CD4-positive, alpha-beta memory T cell (primary cell): ENCODE results near the gene CENPP. TPM values are rescaled to one million over a fixed set of nuclear protein-coding genes. Genes with fewer than 3 reads are reported as not detected.

Experiments used
- CTCF ChIA-PET: fragments of 350-600 bp; sonication (Branson Sonifier 250); formaldehyde crosslinking; loops from one replicate; lab custom pipeline; 2021; ENCODE audit warnings: inconsistent platforms; ENCODE audit not compliant: partially characterized antibody; lab: Charles Lee
- POLR2A ChIA-PET: fragments of 350-600 bp; sonication (Branson Sonifier 250); formaldehyde crosslinking; loops from one replicate; lab custom pipeline; 2021; ENCODE audit not compliant: partially characterized antibody; lab: Charles Lee
- DNase-seq, 5 donors: peaks; one replicate each; pipeline versions ENCODE4 v3.0.0 to v3.0.0-alpha.2; 2020 to 2022; ENCODE audit warnings: mixed read lengths in 1 of 5
- H3K27ac ChIP-seq: one replicate; pipeline ENCODE4 v1.7.0; 2013; ENCODE audit warnings: low read depth, low read length
- H3K27me3 ChIP-seq: 2 replicates; pipeline ENCODE4 v1.7.0; 2013; ENCODE audit warnings: mild to moderate bottlenecking, low read length, moderate library complexity; ENCODE audit not compliant: insufficient read depth
- H3K36me3 ChIP-seq: 2 replicates; pipeline ENCODE4 v1.7.0; 2013; ENCODE audit warnings: mild to moderate bottlenecking, low read length, moderate library complexity; ENCODE audit not compliant: insufficient read depth
- H3K4me1 ChIP-seq: 2 replicates; pipeline ENCODE4 v1.7.0; 2013; ENCODE audit warnings: mild to moderate bottlenecking, low read length, moderate library complexity; ENCODE audit not compliant: insufficient read depth
- H3K4me3 ChIP-seq, 2 donors: one replicate each; pipeline ENCODE4 v1.7.0; 2013; ENCODE audit warnings: low read length in 2 of 2, mild to moderate bottlenecking in 1 of 2
- H3K9me3 ChIP-seq, 2 donors: one replicate each; pipeline ENCODE4 v1.7.0; 2013; ENCODE audit warnings: low read length in 2 of 2, control low read depth in 1 of 2; ENCODE audit not compliant: control insufficient read depth in 1 of 2
- H3K27ac Mint-ChIP-seq, 7 donors: one replicate each; pipeline ENCODE4 v1.8.0; 2020 to 2021; ENCODE audit warnings: mixed read lengths in 7 of 7, mild to moderate bottlenecking in 6 of 7, inconsistent platforms in 3 of 7, moderate library complexity in 3 of 7
- H3K27me3 Mint-ChIP-seq, 2 donors: one replicate each; pipeline ENCODE4 v1.8.0; 2020 to 2021; ENCODE audit warnings: mixed read lengths in 2 of 2
- H3K36me3 Mint-ChIP-seq, 2 donors: one replicate each; pipeline ENCODE4 v1.8.0; 2020 to 2021; ENCODE audit warnings: mixed read lengths in 2 of 2, inconsistent platforms in 1 of 2, mild to moderate bottlenecking in 1 of 2
- H3K4me1 Mint-ChIP-seq, 4 donors: one replicate each; pipeline ENCODE4 v1.8.0; 2020 to 2021; ENCODE audit warnings: mixed read lengths in 4 of 4, mild to moderate bottlenecking in 1 of 4
- H3K4me3 Mint-ChIP-seq, 8 donors: one replicate each; pipeline ENCODE4 v1.8.0; 2020 to 2021; ENCODE audit warnings: mixed read lengths in 8 of 8, mild to moderate bottlenecking in 7 of 8, moderate library complexity in 6 of 8, inconsistent platforms in 3 of 8
- H3K9me3 Mint-ChIP-seq, 8 donors: one replicate each; pipeline ENCODE4 v1.8.0; 2020 to 2021; ENCODE audit warnings: mixed read lengths in 8 of 8, mild to moderate bottlenecking in 5 of 8, inconsistent platforms in 3 of 8, moderate library complexity in 1 of 8
- intact Hi-C: fragments of 100-400 bp; cut with micrococcal nuclease; formaldehyde crosslinking; loops from one replicate; pipeline ENCODE4 v1.15.1; 2023
- polyA plus RNA-seq, 2 donors: library from polyadenylated mRNA; unstranded; fragments of 300-500 nt; fragmentation: Illumina TruSeq; gene quantifications; one replicate each; pipeline ENCODE4 v1.2.3, GENCODE V29; 2021
- total RNA-seq, 2 experiments: library from RNA; stranded (reverse); gene quantifications; one replicate each; pipeline ENCODE4 v1.2.3, GENCODE V29; 2021

Gene CENPP
- total and polyA plus RNA-seq, 4 experiments from 2014 or later, result 0.55 to 9.5 (median 3.4) TPM

DNA sequence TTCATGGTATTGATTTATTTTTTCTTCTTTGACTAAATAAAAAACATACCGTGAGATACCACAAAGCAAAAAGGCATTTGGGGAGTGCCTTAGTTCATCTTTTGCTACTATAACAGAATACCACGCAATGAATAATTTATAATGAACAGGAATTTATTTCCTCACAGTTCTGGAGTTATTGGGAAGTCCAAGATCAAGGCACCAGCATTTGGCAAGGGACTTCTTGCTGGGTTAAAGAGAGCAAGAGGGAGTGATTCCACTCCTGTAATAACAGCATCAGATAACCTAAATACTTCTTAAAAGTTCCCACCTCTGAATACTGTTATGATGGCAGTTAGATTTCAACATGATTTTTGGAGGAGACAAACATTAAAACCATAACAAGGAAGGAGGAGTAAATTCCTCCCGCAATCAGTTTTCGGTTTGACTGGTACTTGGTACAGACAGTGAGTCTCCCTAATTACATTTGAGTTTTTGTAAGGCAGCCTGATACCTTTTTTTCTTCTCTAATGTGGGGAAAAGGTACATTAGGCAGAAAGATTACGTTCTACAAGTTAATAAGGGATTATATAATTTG lies 107.3 kb downstream of the CENPP start:
- no peak overlapping the region for H3K4me3 ChIP-seq
- no peak for DNase-seq
- H3K9me3 Mint-ChIP-seq, result no peaks in the 10 kb centered on the region
- H3K9me3 ChIP-seq, result no peaks in the 10 kb centered on the region
- intact Hi-C loops, result no loop called here
- H3K4me3 Mint-ChIP-seq, result no peak overlapping the region
- H3K36me3 ChIP-seq, result no peaks in the 10 kb centered on the region
- H3K27ac Mint-ChIP-seq, result no peak overlapping the region
- H3K4me1 Mint-ChIP-seq, result peaks cover 0 to 1% (median 0%) of the 10 kb centered on the region in 4 donors
- POLR2A ChIA-PET, result no interaction called here
- no peaks in the 10 kb centered on the region for H3K27me3 ChIP-seq
- no peaks in the 10 kb centered on the region for H3K27me3 Mint-ChIP-seq
- no peaks in the 10 kb centered on the region for H3K36me3 Mint-ChIP-seq
- CTCF ChIA-PET, result no interaction called here
- no peak overlapping the region for H3K27ac ChIP-seq
- no peaks in the 10 kb centered on the region for H3K4me1 ChIP-seq

DNA sequence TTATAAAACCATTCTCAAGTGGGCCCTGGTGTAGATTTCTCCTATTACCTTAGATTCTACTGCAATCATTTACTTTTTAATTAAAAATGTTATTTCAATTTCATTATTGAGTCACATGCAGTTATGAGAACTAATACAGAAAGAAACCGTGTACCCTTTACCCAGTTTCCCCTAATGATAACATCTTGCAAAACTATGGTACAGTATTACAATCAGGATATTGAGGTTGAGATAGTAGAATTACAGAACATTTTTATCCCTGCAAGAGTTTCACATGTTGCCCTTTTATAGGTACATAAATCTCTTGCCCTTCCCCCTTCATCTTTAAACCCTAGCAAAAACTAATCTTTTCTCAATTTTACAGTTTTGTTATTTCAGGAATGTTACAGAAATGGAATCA lies 109.5 kb downstream of the CENPP start:
- Mint-ChIP-seq H3K4me1 (peaks cover 0 to 3% (median under 1%) of the 10 kb centered on the region in 4 donors), H3K9me3 (no peaks in the 10 kb centered on the region), H3K27ac (no peak overlapping the region), H3K36me3 (no peaks in the 10 kb centered on the region), H3K27me3 (no peaks in the 10 kb centered on the region), H3K4me3 (no peak overlapping the region)
- peaks cover 9% of the 10 kb centered on the region for H3K4me1 ChIP-seq
- H3K27ac ChIP-seq, result no peak overlapping the region
- intact Hi-C loops, result no loop called here
- H3K36me3 ChIP-seq, result no peaks in the 10 kb centered on the region
- no peaks in the 10 kb centered on the region for H3K27me3 ChIP-seq
- H3K4me3 ChIP-seq, result no peak overlapping the region
- H3K9me3 ChIP-seq, result no peaks in the 10 kb centered on the region
- DNase-seq, result no peak
- ChIA-PET POLR2A (no interaction called here), CTCF (no interaction called here)

DNA sequence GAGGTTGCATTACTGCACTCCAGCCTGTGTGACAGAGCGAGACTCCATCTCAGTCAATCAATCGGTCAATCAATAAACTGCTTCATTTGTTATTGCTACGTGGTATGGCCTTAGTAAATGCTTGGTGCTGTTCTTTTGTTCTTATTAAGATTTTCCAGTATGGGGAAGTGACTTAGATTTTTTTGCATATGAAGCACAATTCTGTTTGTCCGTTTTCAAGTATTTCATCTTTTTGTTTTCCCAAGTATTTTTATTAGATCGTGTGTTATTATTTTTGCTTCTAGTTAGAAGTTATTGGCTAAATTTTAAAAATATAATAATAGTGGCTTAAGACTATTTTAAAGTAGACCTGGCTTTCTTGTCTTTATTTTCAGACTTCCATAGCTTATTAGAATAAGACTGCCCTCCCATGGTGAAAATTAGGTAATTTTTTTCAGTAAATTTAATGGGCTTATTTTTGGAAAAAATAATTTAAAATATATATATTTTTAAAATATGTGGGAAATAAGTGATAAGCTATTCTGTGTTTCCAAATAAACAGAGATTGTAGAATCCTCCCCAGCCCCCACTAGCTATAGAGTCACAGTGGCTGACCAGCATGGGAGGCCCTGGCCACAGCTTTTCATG lies 113.3 kb downstream of the CENPP start:
- no peaks in the 10 kb centered on the region for H3K27me3 Mint-ChIP-seq
- H3K4me1 Mint-ChIP-seq, result peaks cover 4 to 10% (median 9%) of the 10 kb centered on the region in 4 donors
- ChIA-PET POLR2A (no interaction called here), CTCF (interaction anchor here (1.0 to 2.5 kb wide), 3 partner anchors 269 to 301 kb away, joined by 3 to 14 read pairs (median 5); no protein-coding TSS in a partner anchor)
- DNase-seq, result peak in 1 of 5 donors; percentile 4
- H3K36me3 Mint-ChIP-seq, result no peaks in the 10 kb centered on the region
- no peaks in the 10 kb centered on the region for H3K9me3 ChIP-seq
- no peaks in the 10 kb centered on the region for H3K27me3 ChIP-seq
- peaks cover 11% of the 10 kb centered on the region for H3K4me1 ChIP-seq
- no peaks in the 10 kb centered on the region for H3K9me3 Mint-ChIP-seq
- no peak overlapping the region for H3K4me3 Mint-ChIP-seq
- H3K4me3 ChIP-seq, result no peak overlapping the region
- H3K27ac ChIP-seq, result no peak overlapping the region
- H3K36me3 ChIP-seq, result no peaks in the 10 kb centered on the region
- intact Hi-C loops, result no loop called here
- no peak overlapping the region for H3K27ac Mint-ChIP-seq

DNA sequence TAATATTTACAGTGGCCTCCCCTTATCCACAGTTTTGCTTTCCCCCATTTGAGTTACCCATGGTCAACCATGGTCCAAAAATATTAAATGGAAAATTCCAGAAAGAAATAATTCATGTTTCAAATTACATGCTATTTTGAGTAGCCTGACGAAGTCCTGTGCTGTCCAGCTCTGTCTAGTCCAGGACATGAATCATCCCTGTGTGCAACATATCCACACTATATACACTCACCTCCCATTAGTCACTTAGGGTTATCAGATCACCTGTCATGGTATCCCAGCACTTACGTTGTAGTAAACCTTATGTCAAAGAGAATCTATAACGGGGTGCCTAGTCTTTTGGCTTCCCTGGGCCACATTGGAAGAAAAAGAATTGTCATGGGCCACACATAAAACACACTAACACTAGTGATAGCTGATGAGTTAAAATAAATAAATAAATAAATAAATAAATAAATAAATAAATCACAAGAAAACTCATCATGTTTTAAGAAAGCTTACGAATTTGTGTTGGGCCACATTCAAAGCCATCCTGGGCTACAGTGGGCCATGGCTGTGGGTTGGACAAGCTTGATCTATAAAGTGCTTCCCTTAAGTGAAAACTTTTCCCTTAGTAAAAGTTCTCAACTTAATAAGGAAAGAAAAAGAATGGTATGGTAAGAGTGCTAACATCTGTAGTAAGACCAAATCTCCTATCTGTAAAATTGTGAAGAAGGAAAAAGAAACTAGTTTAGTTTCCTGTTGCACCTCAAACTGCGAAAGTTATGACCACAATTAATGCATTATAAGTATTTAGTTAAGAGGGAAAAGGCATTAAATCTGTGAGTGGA lies 114.4 kb downstream of the CENPP start:
- CTCF ChIA-PET, result interaction anchor here (1.1 kb wide), 1 partner anchor 300 kb away, joined by 3 read pairs; no protein-coding TSS in a partner anchor
- POLR2A ChIA-PET, result interaction anchor here (0.9 to 1.0 kb wide), 2 partner anchors 19 to 96 kb away, joined by 3 read pairs; no protein-coding TSS in a partner anchor

DNA sequence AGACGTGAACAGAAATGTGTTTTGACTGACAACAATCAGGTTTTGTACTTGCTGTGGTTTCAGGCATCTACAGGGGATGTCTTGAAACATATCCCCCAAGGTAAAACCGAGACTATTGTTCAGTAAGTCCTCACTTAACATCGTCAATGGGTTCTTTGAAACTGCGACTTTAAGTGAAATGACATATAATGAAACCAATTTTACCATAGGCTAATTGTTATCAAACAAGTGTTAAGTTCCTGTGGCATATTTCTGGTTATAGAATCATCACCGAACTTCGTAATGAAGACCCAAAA lies 114.9 kb downstream of the CENPP start:
- peak overlapping the region; percentile 11 for H3K27ac ChIP-seq
- CTCF ChIA-PET, result interaction anchor here (1.1 kb wide), 1 partner anchor 300 kb away, joined by 3 read pairs; no protein-coding TSS in a partner anchor
- POLR2A ChIA-PET, result interaction anchor here (0.9 to 1.0 kb wide), 2 partner anchors 20 to 97 kb away, joined by 3 read pairs; no protein-coding TSS in a partner anchor
- peaks cover 11% of the 10 kb centered on the region for H3K4me1 ChIP-seq
- no peaks in the 10 kb centered on the region for H3K36me3 ChIP-seq
- Mint-ChIP-seq H3K9me3 (no peaks in the 10 kb centered on the region), H3K27me3 (no peaks in the 10 kb centered on the region), H3K36me3 (no peaks in the 10 kb centered on the region), H3K4me1 (peaks cover 4 to 10% (median 8%) of the 10 kb centered on the region in 4 donors), H3K4me3 (peak overlapping the region; percentile 18 to 72 (median 48)), H3K27ac (peak overlapping the region in 6 of 7 donors; percentile 32 to 86 (median 68))
- DNase-seq, result peak in 4 of 5 donors; percentile 6 to 32 (median 17)
- no peaks in the 10 kb centered on the region for H3K9me3 ChIP-seq
- intact Hi-C loops, result loop anchor here (2.0 to 10.0 kb wide), 2 partner anchors 96 to 300 kb away; no protein-coding TSS in a partner anchor
- no peaks in the 10 kb centered on the region for H3K27me3 ChIP-seq
- H3K4me3 ChIP-seq, result peak overlapping the region in 1 of 2 donors; percentile 0

More for the DNA sequence above, 114.4 kb downstream of the CENPP start:
- Histone ChIP-seq H3K9me3 (no peaks in the 10 kb centered on the region), H3K4me1 (peaks cover 11% of the 10 kb centered on the region), H3K27me3 (no peaks in the 10 kb centered on the region), H3K27ac (peak overlapping the region; percentile 11), H3K36me3 (no peaks in the 10 kb centered on the region), H3K4me3 (peak overlapping the region in 1 of 2 donors; percentile 0)
- H3K27ac Mint-ChIP-seq, result peak overlapping the region; percentile 8 to 86 (median 57)
- no peaks in the 10 kb centered on the region for H3K27me3 Mint-ChIP-seq
- no peaks in the 10 kb centered on the region for H3K36me3 Mint-ChIP-seq
- intact Hi-C loops, result loop anchor here (2.0 to 10.0 kb wide), 2 partner anchors 95 to 299 kb away; no protein-coding TSS in a partner anchor
- H3K4me3 Mint-ChIP-seq, result peak overlapping the region; percentile 18 to 72 (median 48)
- H3K4me1 Mint-ChIP-seq, result peaks cover 4 to 10% (median 8%) of the 10 kb centered on the region in 4 donors
- DNase-seq, result no peak
- no peaks in the 10 kb centered on the region for H3K9me3 Mint-ChIP-seq

DNA sequence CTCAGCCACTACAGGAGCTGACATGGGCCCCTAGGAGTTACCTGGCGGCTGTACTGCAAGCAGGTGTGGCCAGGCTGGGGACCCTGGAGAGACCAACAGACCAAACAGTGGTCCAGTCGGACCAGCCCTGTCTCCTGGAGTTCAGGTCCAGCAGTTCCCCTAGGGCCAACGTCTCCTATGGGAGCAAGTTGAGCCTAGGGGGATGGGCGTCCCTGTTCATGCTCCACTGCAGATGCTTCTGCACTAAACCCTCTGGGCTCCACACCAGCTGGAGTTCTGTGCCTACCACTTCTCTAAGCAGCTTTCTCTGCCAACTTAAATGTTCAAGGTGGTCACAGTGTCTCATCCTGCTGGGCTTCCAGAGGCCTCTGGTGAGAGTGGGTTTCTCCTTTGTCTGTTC lies 119.1 kb downstream of the CENPP start:
- ChIA-PET POLR2A (no interaction called here), CTCF (interaction anchor here (1.5 kb wide), 1 partner anchor 305 kb away, joined by 3 read pairs; no protein-coding TSS in a partner anchor)
- Histone ChIP-seq H3K27ac (no peak overlapping the region), H3K36me3 (no peaks in the 10 kb centered on the region), H3K4me3 (no peak overlapping the region), H3K27me3 (no peaks in the 10 kb centered on the region), H3K4me1 (peaks cover 6% of the 10 kb centered on the region), H3K9me3 (no peaks in the 10 kb centered on the region)
- no peak for DNase-seq
- Mint-ChIP-seq H3K9me3 (peaks cover 0 to 3% (median 0%) of the 10 kb centered on the region in 8 donors), H3K4me1 (peaks cover 4 to 10% (median 8%) of the 10 kb centered on the region in 4 donors), H3K4me3 (no peak overlapping the region), H3K27ac (no peak overlapping the region), H3K36me3 (no peaks in the 10 kb centered on the region), H3K27me3 (no peaks in the 10 kb centered on the region)
- intact Hi-C loops, result loop anchor here (10.0 kb wide), 1 partner anchor 100 kb away; no protein-coding TSS in a partner anchor
